K562 (cell line): ENCODE measurements around the gene ENO2. TPM values are rescaled to one million over a fixed set of nuclear protein-coding genes. Genes with fewer than 3 reads are reported as not detected.

Source experiments
- CTCFL ChIP-seq: IDR thresholded peaks from 2 replicates; pipeline ENCODE4 v1.6.1; 2011; ENCODE audit warnings: borderline replicate concordance, low read depth, mild to moderate bottlenecking, moderate library complexity, low read length; ENCODE audit not compliant: insufficient read depth, poor library complexity, severe bottlenecking
- ESRRA ChIP-seq: fragments of 450-650 bp; IDR thresholded peaks from 2 replicates; pipeline ENCODE4 v1.6.1; 2014; ENCODE audit warnings: low read depth, mild to moderate bottlenecking, moderate library complexity, borderline replicate concordance
- HDAC2 ChIP-seq: fragments of 450-650 bp; IDR thresholded peaks from 2 replicates; pipeline ENCODE4 v1.6.1; 2016; ENCODE audit warnings: mild to moderate bottlenecking
- HLTF ChIP-seq: fragments of 450-650 bp; IDR thresholded peaks from 2 replicates; pipeline ENCODE4 v1.6.1; 2016
- JUND ChIP-seq, 2 experiments: IDR thresholded peaks; 2 replicates in 1 of 2; 3 replicates in 1 of 2; pipeline ENCODE4 v1.6.1; 2011; ENCODE audit warnings: borderline replicate concordance in 2 of 2, low read depth in 2 of 2, low read length in 2 of 2, improper control_type of control experiment in 1 of 2, missing biosample characterization in 1 of 2, missing genetic modification characterization in 1 of 2, missing genetic modification reagents in 1 of 2
- NBN ChIP-seq: fragments of 450-650 bp; IDR thresholded peaks from 2 replicates; pipeline ENCODE4 v1.6.1; 2016; ENCODE audit warnings: low read depth, mild to moderate bottlenecking
- RAD21 ChIP-seq, 2 experiments: fragments of 250-450 bp in 1 of 2; fragments of 450-650 bp in 1 of 2; sonication (Bioruptor Pico) in 1 of 2; formaldehyde crosslinking in 1 of 2; IDR thresholded peaks in 1 of 2; conservative IDR thresholded peaks in 1 of 2; 2 replicates each; pipeline versions ENCODE4 v1.4.0 to v1.8.0; 2020 to 2022; ENCODE audit warnings: mild to moderate bottlenecking in 2 of 2, moderate library complexity in 1 of 2
- RBM22 ChIP-seq: fragments of 200-400 bp; formaldehyde crosslinking; IDR thresholded peaks from 2 replicates; pipeline ENCODE4 v1.6.1; 2018; ENCODE audit warnings: low read length, low read depth; ENCODE audit not compliant: poor library complexity, severe bottlenecking
- REST ChIP-seq, 2 experiments: fragments of 450-650 bp; formaldehyde crosslinking in 1 of 2; IDR thresholded peaks; 2 replicates each; pipeline versions ENCODE4 v1.4.0 to v1.6.1; 2014 to 2020; ENCODE audit warnings: mild to moderate bottlenecking in 2 of 2, borderline replicate concordance in 1 of 2, low read depth in 1 of 2
- STAG1 ChIP-seq: sonication (generic); formaldehyde crosslinking; IDR thresholded peaks from 2 replicates; pipeline ENCODE4 v1.5.0; 2020; ENCODE audit warnings: missing genetic modification reagents, borderline replicate concordance
- XRCC5 ChIP-seq: fragments of 200-400 bp; formaldehyde crosslinking; IDR thresholded peaks from 2 replicates; pipeline ENCODE4 v1.6.1; 2017; ENCODE audit warnings: low read depth, mild to moderate bottlenecking, low read length
- ZEB2 ChIP-seq: fragments of 450-650 bp; IDR thresholded peaks from 2 replicates; pipeline ENCODE4 v1.6.1; 2016
- ZNF324 ChIP-seq: fragments of 250-450 bp; sonication (Bioruptor Pico); IDR thresholded peaks from 2 replicates; pipeline ENCODE4 v1.4.0; 2020; ENCODE audit warnings: mild to moderate bottlenecking
- ZNF583 ChIP-seq: fragments of 250-450 bp; sonication (Bioruptor Pico); IDR thresholded peaks from 2 replicates; pipeline ENCODE4 v1.4.0; 2020
- polyA plus RNA-seq, 8 experiments: library from polyadenylated mRNA; depleted of rRNA in 4 of 8; stranded (reverse) in 5 of 8; unstranded in 3 of 8; fragments of >200 nt; fragmentation: Nextera tagmentation in 2 of 8; fragmentation: Illumina TruSeq in 1 of 8; extraction: Ambion mirVana in 2 of 8; extraction: Trizol in 1 of 8; gene quantifications; 2 replicates each; pipeline versions ENCODE4 v1.2.1 to v1.2.3, GENCODE V29; 2011 to 2014; ENCODE audit warnings: inconsistent platforms in 1 of 8, missing spikeins in 1 of 8
- total RNA-seq, 7 experiments: library from RNA; depleted of rRNA in 6 of 7; stranded (reverse); fragments of >200 nt in 6 of 7; fragmentation: Illumina TruSeq in 2 of 7; extraction: Trizol in 2 of 7; gene quantifications; 2 replicates each; pipeline versions ENCODE4 v1.2.1 to v1.2.3, GENCODE V29; 2011 to 2021; ENCODE audit warnings: low replicate concordance in 1 of 7

The ENO2 gene
- total and polyA plus RNA-seq, 9 of the 15 experiments (the other 6 are each of a cell fraction or from before 2014, with no cell fraction given) = 10.9 to 43.3 (median 21.0) TPM

- TF ChIP-seq HLTF (no peak), ESRRA (peak; percentile 88), CTCFL (peak; percentile 78), ZNF583 (CRISPR knock-in tag) (no peak), STAG1 (CRISPR knock-in tag) (peak; percentile 15; the same call in 1 of the 2 replicates), REST (IDR thresholded peaks at IDR 0.05; ENCODE audit: borderline replicate concordance) (peak; percentile 38; the same call in 1 of the 2 replicates), REST (CRISPR knock-in tag; IDR thresholded peaks at IDR 0.05; ENCODE audit: low read depth) (no peak), JUND (IDR thresholded peaks at IDR 0.05; ENCODE audit: borderline replicate concordance, low read depth, low read length) (0 out of 2 replicates have a peak, but pooled peaks have one; percentile 12), JUND (tag; IDR thresholded peaks at IDR 0.05; ENCODE audit: borderline replicate concordance, low read depth, low read length) (no peak), RAD21 (CRISPR knock-in tag; conservative IDR thresholded peaks at IDR 0.05 in 1 of 2, IDR thresholded peaks at IDR 0.05 in 1 of 2) (peak; percentile 54 to 65), ZNF324 (CRISPR knock-in tag) (no peak), HDAC2 (peak; percentile 31; the same call in 1 of the 2 replicates), XRCC5 (0 out of 2 replicates have a peak, but pooled peaks have one; percentile 32), RBM22 (no peak), NBN (no peak), ZEB2 (peak; percentile 15; the same call in 1 of the 2 replicates)
Observed at GRCh38 chr12:6869049-6870021, 45.0 kb upstream of the ENO2 start (continued).
